WTC11 (cell line): ENCODE results near the gene KIF17. TPM values are rescaled to one million over a fixed set of nuclear protein-coding genes. Genes with fewer than 3 reads are reported as not detected.

ENCODE experiments used
- ATAC-seq: fragments of 200-7000 bp; cut with Tn5 transposase; 2 replicates; pipeline ENCODE4 v1.10.0; 2021; ENCODE audit warnings: mild to moderate bottlenecking, moderate library complexity
- CTCF ChIA-PET: fragments of 300-600 bp; sonication (Branson Sonifier 250); formaldehyde crosslinking; loops from one replicate; lab custom pipeline; 2021; ENCODE audit warnings: antibody characterized with exemption; lab: Charles Lee
- POLR2A ChIA-PET: fragments of 350-600 bp; sonication (Branson Sonifier 250); formaldehyde crosslinking; loops from one replicate; lab custom pipeline; 2021; ENCODE audit warnings: antibody characterized with exemption; lab: Charles Lee
- DNase-seq: peaks from one replicate; pipeline ENCODE4 v3.0.0; 2021; ENCODE audit warnings: low spot score
- H3K27ac Mint-ChIP-seq: 2 replicates; pipeline ENCODE4 v1.8.0; 2021; ENCODE audit warnings: mixed read lengths
- H3K27me3 Mint-ChIP-seq: 2 replicates; pipeline ENCODE4 v1.8.0; 2021; ENCODE audit warnings: low read depth, mild to moderate bottlenecking, moderate library complexity, mixed read lengths
- H3K36me3 Mint-ChIP-seq: 2 replicates; pipeline ENCODE4 v1.8.0; 2021; ENCODE audit warnings: mixed read lengths
- H3K4me1 Mint-ChIP-seq: 2 replicates; pipeline ENCODE4 v1.8.0; 2022; ENCODE audit warnings: mixed read lengths
- H3K4me3 Mint-ChIP-seq: 2 replicates; pipeline ENCODE4 v1.8.0; 2021; ENCODE audit warnings: mild to moderate bottlenecking, moderate library complexity, mixed read lengths
- H3K9me3 Mint-ChIP-seq: 2 replicates; pipeline ENCODE4 v1.8.0; 2021; ENCODE audit warnings: mixed read lengths
- CBFB ChIP-seq: sonication (generic); formaldehyde crosslinking; IDR thresholded peaks from 2 replicates; pipeline ENCODE4 v1.8.1; 2022; ENCODE audit warnings: mild to moderate bottlenecking, low read depth, missing genetic modification reagents
- CDX4 ChIP-seq: fragments of 250-450 bp; sonication (Bioruptor Pico); IDR thresholded peaks from 2 replicates; pipeline ENCODE4 v1.9.0; 2021; ENCODE audit warnings: moderate library complexity, mild to moderate bottlenecking, inconsistent platforms, borderline replicate concordance
- E2F4 ChIP-seq: sonication (generic); formaldehyde crosslinking; IDR thresholded peaks from 2 replicates; pipeline ENCODE4 v1.8.1; 2022; ENCODE audit warnings: low read depth, mild to moderate bottlenecking, moderate library complexity, missing genetic modification reagents, borderline replicate concordance
- MLX ChIP-seq: sonication (generic); formaldehyde crosslinking; IDR thresholded peaks from 2 replicates; pipeline ENCODE4 v1.8.1; 2023; ENCODE audit warnings: mild to moderate bottlenecking, missing genetic modification reagents, moderate library complexity
- NFYB ChIP-seq: sonication (generic); formaldehyde crosslinking; conservative IDR thresholded peaks from 2 replicates; pipeline ENCODE4 v1.8.0; 2022; ENCODE audit warnings: low read depth, missing genetic modification reagents
- PRDM15 ChIP-seq: sonication (generic); formaldehyde crosslinking; IDR thresholded peaks from 2 replicates; pipeline ENCODE4 v1.8.0; 2022; ENCODE audit warnings: missing genetic modification reagents
- PRRX2 ChIP-seq: fragments of 250-450 bp; sonication (Bioruptor Pico); IDR thresholded peaks from 2 replicates; pipeline ENCODE4 v1.8.0; 2021; ENCODE audit warnings: mild to moderate bottlenecking
- RORB ChIP-seq: fragments of 250-450 bp; sonication (Bioruptor Pico); IDR thresholded peaks from 2 replicates; pipeline ENCODE4 v1.9.0; 2021; ENCODE audit warnings: mild to moderate bottlenecking
- SMAD3 ChIP-seq: sonication (generic); formaldehyde crosslinking; IDR thresholded peaks from 2 replicates; pipeline ENCODE4 v1.8.0; 2022; ENCODE audit warnings: missing genetic modification reagents, mild to moderate bottlenecking, borderline replicate concordance
- SP1 ChIP-seq: sonication (generic); formaldehyde crosslinking; conservative IDR thresholded peaks from 2 replicates; pipeline ENCODE4 v1.8.1; 2022; ENCODE audit warnings: missing genetic modification reagents
- TEAD1 ChIP-seq: sonication (generic); formaldehyde crosslinking; IDR thresholded peaks from 2 replicates; pipeline ENCODE4 v1.8.0; 2022; ENCODE audit warnings: mild to moderate bottlenecking, missing genetic modification reagents
- USF1 ChIP-seq: sonication (generic); formaldehyde crosslinking; IDR thresholded peaks from 2 replicates; pipeline ENCODE4 v1.8.0; 2022; ENCODE audit warnings: mild to moderate bottlenecking, missing genetic modification reagents
- ZNF232 ChIP-seq: sonication (generic); formaldehyde crosslinking; IDR thresholded peaks from 2 replicates; pipeline ENCODE4 v1.8.0; 2022; ENCODE audit warnings: mild to moderate bottlenecking, missing genetic modification reagents
- ZNF281 ChIP-seq: sonication (generic); formaldehyde crosslinking; IDR thresholded peaks from 2 replicates; pipeline ENCODE4 v1.8.0; 2023; ENCODE audit warnings: mild to moderate bottlenecking, missing genetic modification reagents
- ZNF317 ChIP-seq: sonication (generic); formaldehyde crosslinking; IDR thresholded peaks from 2 replicates; pipeline ENCODE4 v1.8.1; 2023; ENCODE audit warnings: low read depth, mild to moderate bottlenecking, moderate library complexity, missing genetic modification reagents, borderline replicate concordance
- ZNF512 ChIP-seq: sonication (generic); formaldehyde crosslinking; IDR thresholded peaks from 2 replicates; pipeline ENCODE4 v1.8.1; 2022; ENCODE audit warnings: missing genetic modification reagents, borderline replicate concordance
- total RNA-seq: library from RNA; stranded (reverse); gene quantifications from 3 replicates; pipeline ENCODE4 v1.2.3, GENCODE V29; 2021

The KIF17 gene
- total RNA-seq, 1 experiment from 2014 or later: 8.1 TPM

- ATAC-seq (no peak), DNase-seq (no peak)
- H3K9me3 Mint-ChIP-seq: no peaks in the 10 kb centered on the region
- H3K27me3 Mint-ChIP-seq: no peaks in the 10 kb centered on the region
- CTCF ChIA-PET: interaction anchor here (0.9 to 1.6 kb wide), 3 partner anchors 11 to 22 kb away, joined by 3 read pairs; partner anchors contain the start of gene DDOST
- no peak overlapping the region for H3K27ac Mint-ChIP-seq
- POLR2A ChIA-PET: no interaction called here
- no peaks in the 10 kb centered on the region for H3K4me1 Mint-ChIP-seq
- peaks cover 11% of the 10 kb centered on the region for H3K36me3 Mint-ChIP-seq
- TF ChIP-seq ZNF512 (CRISPR knock-in tag): no peak
- no peak for TF ChIP-seq SMAD3
- no peak for TF ChIP-seq USF1 (CRISPR knock-in tag)
- TF ChIP-seq RORB (CRISPR knock-in tag): no peak
- TF ChIP-seq ZNF317 (CRISPR knock-in tag): no peak
- TF ChIP-seq CDX4 (CRISPR knock-in tag): no peak
- no peak for TF ChIP-seq NFYB
- TF ChIP-seq ZNF281 (CRISPR knock-in tag): no peak
- TF ChIP-seq CBFB (CRISPR knock-in tag): no peak
- TF ChIP-seq SP1 (CRISPR knock-in tag): no peak
- no peak for TF ChIP-seq ZNF232 (CRISPR knock-in tag)
- no peak for TF ChIP-seq MLX
- TF ChIP-seq PRDM15 (CRISPR knock-in tag): no peak
- no peak for TF ChIP-seq E2F4 (CRISPR knock-in tag)
- no peak for TF ChIP-seq PRRX2 (CRISPR knock-in tag)
- no peak for TF ChIP-seq TEAD1 (CRISPR knock-in tag)
- H3K4me3 Mint-ChIP-seq: no peak overlapping the region
These were observed 35.1 kb downstream of the KIF17 start for GRCh38 chr1:20682571-20683236.
